DMS 273 (cell line): ENCODE results near the gene FURIN.
"Not testable (repeated sequence)": the region's sequence is repeated elsewhere in the genome, so short reads cannot be mapped to it uniquely, and the experiment has no call there.

ENCODE experiments used
- DNase-seq: peaks from one replicate; lab custom pipeline; 2025; ENCODE audit not compliant: unreplicated experiment; lab: John Stamatoyannopoulos, UW

Gene FURIN

DNA sequence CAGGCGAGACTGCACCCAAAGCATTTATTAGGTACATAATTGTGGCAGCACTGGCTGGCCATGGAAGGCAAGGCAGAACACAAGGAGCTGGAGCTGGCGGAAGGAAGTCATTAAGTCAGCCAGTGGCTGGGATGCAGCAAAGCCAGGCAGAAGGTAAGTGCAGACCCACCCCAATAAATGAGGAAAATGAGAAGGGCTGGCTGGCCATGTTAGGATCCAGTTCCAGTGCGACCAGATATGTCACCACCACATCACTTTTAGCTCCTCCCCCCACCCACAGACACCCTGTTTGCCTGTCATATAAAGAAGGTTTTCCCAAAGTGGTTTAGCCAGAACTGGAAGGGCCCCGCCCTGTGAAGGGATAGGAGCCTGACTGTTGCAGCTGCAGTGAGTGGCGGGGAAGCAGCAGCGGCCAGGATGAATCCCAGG lies at the start of gene FURIN:
Gene FURIN, plus strand, starts transcription at position 328 of the 429 bp plus-strand sequence. CDS start 7,153 bp downstream, outside the sequence.
- no peak for DNase-seq

DNA sequence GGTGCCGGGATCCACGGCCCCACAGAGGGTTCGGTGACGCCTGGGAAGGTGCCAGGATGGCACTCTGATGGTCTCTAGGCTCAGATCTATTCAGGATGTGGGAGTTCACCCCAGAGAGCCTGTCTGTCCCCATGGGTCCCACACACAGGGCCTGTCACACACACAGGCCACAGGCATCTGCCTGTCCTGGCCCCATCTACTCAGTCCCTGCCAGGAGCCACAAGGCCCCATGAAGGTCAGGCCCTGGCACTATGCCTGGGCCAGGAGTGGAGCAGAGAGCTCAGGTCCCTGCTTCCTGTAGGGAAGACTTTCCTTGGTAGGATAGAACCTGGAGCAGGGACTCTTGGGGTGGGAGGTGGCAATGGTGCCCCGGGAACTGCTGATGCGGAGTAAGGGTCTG lies 49.0 kb upstream of the FURIN start:
- peak; percentile 14 for DNase-seq

DNA sequence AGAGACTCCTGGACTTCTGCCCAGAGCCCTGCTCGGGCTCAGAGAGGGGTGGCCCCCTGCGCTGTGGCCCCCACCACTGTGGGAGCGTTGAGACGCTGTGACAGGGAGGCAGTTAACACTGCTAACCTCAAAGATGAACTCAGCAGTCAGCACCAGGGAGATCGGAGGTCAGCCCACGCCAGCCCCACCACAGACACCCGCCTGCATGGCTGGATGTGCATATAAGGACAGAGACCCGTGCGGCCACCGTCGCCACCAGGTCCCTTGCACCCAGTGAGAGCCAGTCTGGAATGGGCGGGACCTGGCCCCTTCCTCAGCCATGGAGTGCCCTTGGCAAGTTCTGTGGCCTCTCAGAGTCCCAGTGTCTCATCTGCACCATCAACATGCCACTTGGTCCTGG lies 48.5 kb upstream of the FURIN start:
- no peak for DNase-seq

DNA sequence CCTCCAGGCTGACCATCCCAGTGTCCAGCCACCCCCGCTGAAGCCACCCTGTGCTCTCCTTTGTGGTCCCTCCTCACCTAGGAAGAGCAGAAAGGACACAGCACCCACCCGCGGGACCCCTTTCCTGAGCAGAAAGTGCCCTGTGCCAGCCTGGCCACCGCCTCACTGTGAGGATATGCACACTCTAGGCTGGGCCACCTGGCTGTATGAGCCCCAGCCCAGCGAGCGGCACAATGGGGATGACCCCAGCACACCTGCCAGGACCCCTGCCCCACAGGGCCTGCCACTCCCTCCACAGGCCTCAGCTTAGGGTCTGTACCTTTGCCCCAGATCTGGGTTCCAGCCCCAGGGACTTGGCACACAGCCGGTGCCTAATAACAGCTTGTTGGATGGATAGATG lies 47.9 kb upstream of the FURIN start:
- no peak for DNase-seq

DNA sequence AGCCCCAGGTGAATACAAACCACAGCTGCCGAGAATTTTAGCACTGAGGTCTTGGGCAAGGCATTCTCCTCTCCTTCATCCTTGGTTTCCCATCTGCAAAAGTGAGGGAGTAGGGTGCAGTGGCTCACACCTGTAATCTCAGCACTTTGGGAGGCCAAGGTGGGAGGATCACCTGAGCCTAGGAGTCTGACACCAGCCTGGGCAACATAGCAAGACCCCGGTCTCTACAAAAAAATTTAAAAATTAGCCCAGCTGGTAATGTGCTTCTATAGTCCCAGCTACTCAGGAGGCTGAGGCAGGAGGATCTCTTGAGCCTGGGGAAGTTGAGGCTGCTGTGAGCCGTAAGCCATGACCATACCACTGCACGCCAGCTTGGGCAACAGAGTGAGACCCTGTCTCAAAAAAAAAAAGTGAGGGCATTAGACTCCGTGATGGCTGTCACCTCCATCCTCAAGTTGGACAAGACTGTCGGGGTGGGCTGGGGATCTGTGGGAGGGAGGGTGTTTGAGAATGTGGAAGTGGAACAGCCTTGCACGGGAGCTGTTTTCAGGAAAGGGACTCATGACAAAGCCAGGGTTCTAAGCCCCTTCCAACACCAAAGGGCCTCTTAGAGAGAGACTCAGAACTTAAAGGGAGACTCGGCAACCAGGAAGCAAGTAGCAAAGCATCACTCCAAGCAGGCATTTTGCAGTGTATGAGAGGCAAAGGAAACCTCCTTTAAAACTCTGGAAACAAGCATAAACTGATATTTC lies 46.0 kb upstream of the FURIN start:
- no peak for DNase-seq

DNA sequence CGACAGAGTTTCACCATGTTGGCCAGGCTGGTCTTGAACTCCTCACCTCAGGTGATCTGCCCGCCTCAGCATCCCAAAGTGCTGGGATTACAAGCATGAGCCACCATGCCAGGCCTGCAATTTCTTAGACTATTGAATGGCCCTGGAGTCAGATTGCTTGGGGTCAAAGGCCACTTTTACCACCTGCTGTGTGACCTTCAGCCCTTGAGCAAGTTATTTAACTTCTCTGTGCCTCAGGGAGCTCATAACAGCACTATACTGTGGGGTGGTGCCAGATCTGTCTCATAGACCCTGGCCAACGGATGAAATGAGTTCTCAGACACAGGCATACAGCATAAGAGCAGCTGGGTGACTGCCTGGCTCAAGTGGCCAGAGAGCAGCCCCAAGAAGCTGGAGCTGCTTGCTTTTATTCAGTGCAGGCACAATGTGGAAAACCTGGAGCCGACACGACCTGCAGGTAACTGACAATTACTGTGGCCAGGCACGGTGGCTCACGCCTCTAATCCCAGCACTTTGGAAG lies 44.9 kb upstream of the FURIN start:
- DNase-seq, result no peak

DNA sequence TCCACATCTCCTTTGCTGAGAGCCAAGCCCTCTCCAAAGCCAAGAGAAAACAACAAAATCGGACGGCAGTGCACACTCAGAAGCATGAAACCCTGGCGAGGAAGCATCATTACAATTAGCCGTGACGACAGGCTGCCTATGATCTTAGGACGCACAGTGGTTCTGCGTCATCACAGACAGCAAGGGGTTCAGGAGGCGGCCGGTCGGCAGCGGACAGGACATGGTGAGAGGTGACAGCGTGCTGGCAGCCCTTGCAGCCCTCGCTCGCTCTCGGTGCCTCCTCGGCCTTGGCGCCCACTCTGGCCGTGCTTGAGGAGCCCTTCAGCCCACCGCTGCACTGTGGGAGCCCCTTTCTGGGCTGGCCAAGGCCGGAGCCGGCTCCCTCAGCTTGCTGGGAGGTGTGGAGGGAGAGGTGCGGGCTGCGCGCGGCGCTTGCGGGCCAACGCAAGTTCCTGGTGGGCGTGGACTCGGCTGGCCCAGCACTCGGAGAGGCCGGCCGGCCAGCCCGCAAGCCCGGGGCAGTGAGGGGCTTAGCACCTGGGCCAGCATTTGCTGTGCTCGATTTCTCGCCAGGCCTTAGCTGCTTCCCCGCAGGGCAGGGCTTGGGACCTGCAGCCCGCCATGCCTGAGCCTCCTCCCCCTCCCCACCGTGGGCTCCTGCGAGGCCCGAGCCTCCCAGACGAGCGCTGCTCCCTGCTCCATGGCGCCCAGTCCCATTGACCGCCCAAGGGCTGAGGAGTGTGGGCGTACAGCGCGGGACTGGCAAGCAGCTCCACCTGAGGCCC lies 43.1 kb upstream of the FURIN start:
- DNase-seq, result not testable (repeated sequence)

DNA sequence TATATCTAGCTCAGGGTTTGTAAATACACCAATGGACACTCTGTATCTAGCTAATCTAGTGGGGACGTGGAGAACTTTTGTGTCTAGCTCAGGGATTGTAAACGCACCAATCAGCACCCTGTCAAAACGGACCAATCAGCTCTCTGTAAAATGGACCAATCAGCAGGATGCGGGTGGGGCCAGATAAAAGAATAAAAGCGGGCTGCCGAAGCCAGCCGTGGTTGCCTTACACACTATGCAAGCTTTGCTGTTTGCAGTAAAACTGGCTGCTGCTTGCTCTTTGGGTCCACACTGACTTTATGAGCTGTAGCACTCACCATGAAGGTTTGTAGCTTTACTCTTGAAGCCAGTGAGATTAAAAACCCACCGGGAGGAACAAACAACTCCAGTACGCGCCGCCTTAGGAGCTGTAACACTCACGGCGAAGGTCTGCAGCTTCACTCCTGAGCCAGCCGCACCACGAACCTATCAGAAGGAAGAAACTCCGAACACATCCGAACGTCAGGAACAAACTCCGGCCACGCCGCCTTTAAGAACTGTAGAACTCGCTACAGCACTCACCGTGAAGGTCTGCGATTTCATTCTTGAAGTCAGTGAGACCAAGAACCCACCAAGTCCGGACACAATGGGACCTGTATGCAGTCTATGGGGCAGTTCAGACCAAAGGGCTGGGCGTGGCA lies 42.0 kb upstream of the FURIN start:
- not testable (repeated sequence) for DNase-seq

DNA sequence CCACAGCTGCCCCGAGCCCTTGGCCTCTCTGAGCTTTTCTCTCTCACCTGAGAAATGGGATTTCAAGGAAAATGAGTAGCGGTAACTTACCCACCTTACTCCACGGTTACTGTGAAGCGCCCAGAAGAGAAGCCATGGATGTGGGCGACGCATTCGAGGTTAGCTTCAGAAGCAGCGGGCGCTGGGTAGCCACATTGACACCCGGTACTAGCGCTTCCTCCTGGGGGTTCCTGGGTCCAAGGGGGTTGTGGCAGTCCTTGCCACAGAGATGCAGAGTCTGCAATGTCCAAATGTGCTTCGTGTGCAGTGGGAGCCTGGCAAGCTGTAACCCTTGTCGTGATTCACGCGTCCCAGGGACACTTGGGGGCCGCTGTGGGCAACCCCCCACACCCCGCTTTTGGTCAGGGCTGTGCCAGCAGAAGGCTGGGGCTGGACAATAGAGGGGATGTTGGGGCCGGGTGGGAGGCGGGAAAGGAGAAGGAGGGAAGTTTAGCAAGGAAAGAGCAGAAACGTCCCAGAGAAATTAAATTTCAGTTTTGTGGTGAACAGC lies 41.4 kb upstream of the FURIN start:
- no peak for DNase-seq

DNA sequence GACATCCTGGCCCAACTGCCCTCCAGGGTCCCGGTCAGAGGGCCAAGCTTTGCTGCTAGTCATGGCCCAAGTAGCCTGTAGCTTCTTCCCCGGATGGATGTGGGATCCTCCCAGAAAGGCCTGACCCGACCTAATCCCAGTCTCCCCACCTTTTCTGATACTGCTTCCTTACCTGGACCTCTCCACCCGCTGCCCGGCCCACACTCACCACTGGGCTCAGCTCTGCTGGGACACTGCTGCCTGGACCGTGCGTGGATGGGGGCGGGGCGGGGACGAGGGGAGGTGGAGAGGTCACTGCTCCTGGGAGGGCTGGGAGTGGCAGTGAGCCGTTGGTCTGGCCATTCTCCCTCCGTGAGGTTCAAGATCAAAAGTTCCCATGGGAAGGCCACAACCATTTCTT lies 40.3 kb upstream of the FURIN start:
- no peak for DNase-seq

DNA sequence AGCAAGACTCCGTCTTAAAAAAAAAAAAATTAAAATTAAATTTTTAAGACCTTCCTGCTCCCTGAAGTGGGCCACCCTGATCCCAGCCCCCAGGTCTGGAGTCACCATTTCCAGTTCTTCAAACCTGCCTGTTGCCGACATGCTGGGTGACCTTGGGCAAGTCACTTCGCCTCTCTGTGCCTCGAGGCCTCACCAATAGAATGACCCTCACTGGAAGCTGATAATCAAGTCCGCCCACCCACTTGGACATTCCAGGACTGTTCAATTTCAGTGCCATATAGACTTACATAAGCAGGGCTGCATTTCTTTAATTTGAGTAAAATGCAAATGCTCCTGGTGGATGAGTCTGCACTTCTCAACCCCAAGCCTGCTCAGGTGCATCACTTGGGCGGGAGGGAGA lies 39.3 kb upstream of the FURIN start:
- no peak for DNase-seq

DNA sequence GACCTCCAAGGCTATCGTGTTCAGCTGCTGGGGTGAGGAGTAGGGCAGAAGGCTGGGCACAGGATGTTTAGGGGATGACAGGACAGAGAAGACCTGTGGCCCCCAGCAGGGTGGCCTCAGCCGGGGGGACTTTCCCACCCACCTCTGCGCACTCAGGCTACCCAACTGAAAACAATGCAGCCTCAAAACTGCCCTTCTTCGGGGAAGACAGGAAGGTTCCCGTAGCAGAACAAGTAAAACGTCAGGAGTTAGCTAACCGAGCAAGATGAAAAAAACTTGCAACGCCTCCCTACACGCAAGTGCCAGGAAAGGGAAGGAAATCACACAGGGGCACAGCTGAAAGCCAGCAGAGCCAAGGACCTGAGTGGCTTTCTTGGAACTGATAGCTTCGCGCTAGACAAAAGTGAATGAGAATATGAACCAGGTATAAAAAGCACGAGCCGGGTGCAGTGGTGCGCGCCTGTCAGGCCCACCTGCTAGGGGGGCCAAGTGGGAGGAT lies 38.4 kb upstream of the FURIN start:
- DNase-seq, result no peak

DNA sequence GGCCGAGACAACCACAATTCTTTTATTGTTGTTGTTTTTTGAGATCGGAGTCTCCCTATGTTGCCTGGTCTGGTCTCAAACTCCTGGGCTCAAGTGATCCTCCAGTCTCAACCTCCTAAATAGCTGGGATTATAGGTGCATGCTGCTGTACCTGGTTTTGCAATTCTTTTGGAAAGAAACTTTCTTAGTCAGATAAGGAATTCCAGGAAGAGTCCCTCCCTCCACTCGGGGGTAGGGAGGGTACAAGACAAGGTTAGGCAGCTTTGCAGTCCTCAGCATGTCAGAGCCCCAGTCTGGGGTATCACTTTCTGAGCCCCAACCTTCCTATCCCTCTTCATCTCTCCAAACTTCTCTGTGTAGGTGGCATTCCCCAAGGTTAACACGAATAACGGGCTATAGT lies 33.8 kb upstream of the FURIN start:
- DNase-seq, result no peak

DNA sequence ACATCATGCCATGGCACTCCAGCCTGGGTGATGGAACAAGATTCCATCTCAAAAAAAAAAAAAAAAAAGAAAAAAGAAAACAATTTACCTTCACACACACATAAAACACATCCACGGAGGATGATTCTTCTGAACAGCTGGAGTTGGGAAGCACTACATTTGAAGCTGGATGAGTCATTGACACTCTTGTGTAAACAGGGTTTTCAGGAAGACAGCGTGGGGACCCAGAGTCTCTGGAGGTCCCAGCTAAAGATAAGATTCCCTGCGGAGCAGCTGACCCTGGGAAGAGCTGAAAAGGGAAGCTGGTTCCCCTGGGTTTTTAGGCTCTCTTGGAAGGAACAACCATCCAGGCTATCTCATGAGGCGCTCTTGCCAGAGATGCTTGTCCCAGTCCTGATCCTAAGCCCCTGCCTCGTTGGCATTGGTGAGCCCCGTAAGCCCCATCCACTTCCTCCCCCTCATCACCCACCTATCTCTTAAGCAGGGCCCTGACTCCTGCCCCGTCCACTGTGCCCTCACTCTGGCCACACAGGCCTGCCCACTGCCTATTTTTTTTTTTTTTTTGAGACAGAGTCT lies 32.0 kb upstream of the FURIN start:
- no peak for DNase-seq

DNA sequence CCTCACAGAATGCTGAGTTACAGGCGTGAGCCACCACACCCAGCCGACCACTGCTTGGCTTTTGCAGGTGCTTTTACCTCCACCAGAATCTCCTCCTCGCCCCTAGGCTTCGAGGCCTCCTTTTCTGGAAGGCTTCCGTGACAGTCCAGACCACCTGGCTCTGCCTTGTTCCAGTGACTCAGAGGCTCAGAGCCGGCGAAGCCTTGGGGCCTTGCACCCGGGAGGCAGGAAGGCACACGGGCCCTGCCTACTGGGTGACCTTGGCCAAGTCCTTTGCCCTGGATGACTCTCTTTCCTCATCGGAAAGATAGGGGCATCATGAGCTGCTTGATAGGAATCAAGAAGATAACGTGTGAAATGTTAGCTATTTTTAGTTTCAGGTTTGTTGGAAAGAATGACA lies 31.3 kb upstream of the FURIN start:
- no peak for DNase-seq

DNA sequence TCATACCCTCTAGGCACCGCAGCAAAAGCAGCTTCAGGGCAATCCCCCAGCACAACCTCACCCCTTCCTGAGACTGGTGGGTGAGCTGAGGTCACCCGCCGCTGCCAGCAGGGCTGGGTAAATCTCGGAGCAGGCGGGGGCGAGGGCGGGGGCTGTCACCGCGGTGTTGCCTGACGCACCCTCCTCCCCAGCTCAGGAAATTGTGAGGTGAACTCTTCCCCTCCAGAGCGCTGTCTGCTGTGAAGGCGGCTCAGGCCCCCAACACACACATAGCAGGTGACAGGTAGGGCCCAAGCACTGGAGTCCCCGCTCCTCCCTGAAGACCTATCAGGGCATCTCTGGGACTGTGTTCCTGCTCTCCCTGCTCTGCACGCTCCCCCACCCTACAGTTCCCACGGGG lies 30.2 kb upstream of the FURIN start:
- no peak for DNase-seq

DNA sequence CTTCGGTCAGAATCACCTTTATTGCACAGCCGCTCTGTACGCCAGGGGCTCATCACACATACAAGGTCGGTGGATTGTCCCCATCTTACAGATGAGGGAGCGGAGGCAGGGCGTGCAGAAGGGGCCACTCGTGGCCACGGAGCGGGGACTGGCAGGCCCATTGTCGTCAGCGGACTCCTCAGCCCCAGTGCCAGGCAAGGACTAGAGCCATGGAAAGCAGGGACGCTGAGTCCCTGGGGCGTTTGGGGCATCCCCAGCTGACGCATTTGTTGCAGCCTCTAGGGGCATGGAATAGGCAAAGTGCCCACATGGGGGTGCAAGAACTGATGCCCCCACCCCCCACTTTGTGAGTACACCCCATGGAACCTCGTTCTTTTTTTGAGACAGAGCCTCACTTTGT lies 29.8 kb upstream of the FURIN start:
- DNase-seq, result no peak

DNA sequence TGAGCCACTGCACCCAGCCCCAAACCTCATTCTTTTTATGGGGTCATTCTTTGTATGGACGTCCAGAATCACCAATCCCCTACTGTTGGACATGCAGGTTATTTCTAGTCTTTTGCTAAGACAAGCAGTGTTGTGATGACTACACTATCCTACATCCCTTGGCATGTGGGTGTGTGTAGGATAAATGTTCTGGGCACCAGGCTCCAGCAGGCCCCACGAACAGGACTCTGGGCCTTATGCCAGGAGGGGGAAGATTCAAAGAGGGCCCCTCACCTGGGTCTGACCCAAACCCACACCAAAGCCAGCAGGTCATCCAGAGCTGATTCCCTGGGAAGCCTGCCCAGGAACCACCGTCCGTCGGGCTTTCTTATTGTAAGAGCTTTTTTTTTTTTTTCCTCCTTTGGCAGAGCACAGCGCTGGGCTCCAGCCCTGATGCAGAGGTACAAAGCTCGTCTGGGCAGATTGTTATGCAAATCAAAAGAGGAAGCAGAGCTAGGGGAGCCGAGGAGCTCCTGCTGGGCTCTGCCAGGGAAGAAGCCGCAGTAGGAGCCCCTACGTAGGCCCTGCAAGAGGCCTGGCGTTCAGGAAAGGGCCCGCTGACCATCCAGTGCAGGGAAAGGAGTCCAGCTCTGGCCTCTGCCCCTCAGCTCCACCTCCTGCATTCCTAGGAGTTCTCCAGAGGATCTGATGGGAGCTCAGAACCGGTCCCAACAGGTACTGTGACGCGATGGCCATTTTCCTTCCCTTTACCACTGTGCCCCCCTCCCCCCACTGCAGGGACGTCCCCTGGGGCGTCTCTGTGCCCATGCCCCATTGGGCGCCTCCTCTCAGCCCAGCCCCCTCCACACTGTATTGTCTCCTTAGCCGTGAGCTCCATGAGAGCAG lies 29.0 kb upstream of the FURIN start:
- peak; percentile 6 for DNase-seq

DNA sequence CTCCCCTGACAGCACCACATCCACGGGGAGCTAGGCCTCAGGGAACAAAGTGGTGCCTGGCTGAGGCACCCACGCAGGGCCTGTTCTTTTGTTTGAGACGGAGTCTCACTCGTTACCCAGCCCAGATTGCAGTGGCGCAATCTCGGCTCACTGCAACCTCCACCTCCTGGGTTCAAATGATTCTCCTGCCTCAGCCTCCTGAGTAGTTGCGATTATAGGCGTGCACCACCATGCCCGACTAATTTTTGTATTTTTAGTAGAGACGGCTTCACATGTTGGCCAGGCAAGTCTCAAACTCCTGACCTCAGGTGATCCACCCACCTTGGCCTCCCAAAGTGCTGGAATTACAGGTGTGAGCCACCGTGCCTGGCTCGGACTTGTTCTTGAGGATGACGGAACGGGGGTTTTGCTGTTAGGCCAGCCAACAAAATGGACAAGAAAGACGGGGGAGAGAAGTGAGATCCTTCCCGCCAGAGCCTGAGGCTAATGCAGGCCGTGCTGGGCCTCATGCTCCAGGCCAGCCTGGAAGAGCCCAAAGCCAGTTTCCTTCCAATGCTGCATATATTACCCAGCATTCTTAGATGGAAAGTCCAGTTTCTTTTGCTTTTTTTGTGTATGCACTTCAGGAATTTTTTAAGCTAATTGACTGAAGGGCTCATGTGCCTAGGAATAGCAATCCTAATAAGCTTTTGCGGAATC lies 28.1 kb upstream of the FURIN start:
- DNase-seq, result no peak
